ENCODE measurements around the gene LYRM9. TPM values are rescaled to one million over a fixed set of nuclear protein-coding genes. Genes with fewer than 3 reads are reported as not detected.

The LYRM9 gene
- total and polyA plus RNA-seq, 10 donors, result 6.8 to 20.0 (median 15.4) TPM

GRCh38 chr17:27904114-27904513 is 10.9 kb upstream of the LYRM9 start:
- WGBS, 5 donors, result 86 to 100% (median 95%) methylated on average over 1 of the region's 1 CpG
- no peak for DNase-seq
- Histone ChIP-seq H3K27me3 (replicated peaks in 1 of 7) (peaks cover 0 to 13% (median 0%) of the 10 kb centered on the region in 7 donors), H3K4me3 (no peak overlapping the region), H3K27ac (no peak overlapping the region), H3K9me3 (no peaks in the 10 kb centered on the region), H3K36me3 (no peaks in the 10 kb centered on the region), H3K4me1 (no peaks in the 10 kb centered on the region)
- TF ChIP-seq CTCF (IDR thresholded peaks at IDR 0.05 in 8 of 11, conservative IDR thresholded peaks at IDR 0.05 in 3 of 11) (no peak), POLR2AphosphoS5 (IDR thresholded peaks at IDR 0.05) (no peak), POLR2A (IDR thresholded peaks at IDR 0.05) (no peak)
- intact Hi-C loops (cut with DNase I; ENCODE audit: low total_unique reads), result no loop called here

DNA sequence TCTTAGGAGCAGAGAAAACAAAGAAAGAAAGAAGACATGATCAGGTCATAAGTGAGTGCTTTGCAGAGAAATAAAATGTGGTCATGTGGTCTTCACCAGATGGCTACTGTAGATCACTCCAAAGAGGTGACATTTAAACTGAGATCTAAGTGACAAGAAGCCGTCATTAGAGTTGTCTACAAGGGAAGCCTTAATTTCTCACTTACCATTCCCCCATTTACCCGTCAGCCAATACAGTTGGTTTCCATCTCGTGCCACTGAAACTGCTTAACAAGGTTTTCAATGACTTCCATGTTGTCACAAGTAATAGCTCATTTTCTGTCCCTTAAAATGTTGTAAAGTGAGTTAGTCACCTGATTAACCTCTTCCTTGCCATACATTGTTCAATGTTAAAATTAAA is 6.4 kb upstream of the LYRM9 start:
- TF ChIP-seq POLR2AphosphoS5 (IDR thresholded peaks at IDR 0.05) (no peak), POLR2A (IDR thresholded peaks at IDR 0.05) (no peak), CTCF (IDR thresholded peaks at IDR 0.05 in 8 of 11, conservative IDR thresholded peaks at IDR 0.05 in 3 of 11) (no peak)
- whole genome bisulfite sequencing, 5 donors, result 84 to 90% (median 85%) methylated on average over 3 of the region's 3 CpGs
- Histone ChIP-seq H3K4me3 (no peak overlapping the region), H3K4me1 (peaks cover 0 to 2% (median under 1%) of the 10 kb centered on the region in 6 donors), H3K27me3 (replicated peaks in 1 of 7) (peaks cover 0 to 13% (median 0%) of the 10 kb centered on the region in 7 donors), H3K36me3 (no peaks in the 10 kb centered on the region), H3K9me3 (no peaks in the 10 kb centered on the region), H3K27ac (no peak overlapping the region)
- no peak for DNase-seq
- intact Hi-C loops (cut with DNase I; ENCODE audit: low total_unique reads), result loop anchor here (10.0 kb wide), 1 partner anchor 355 kb away; no protein-coding TSS in a partner anchor

DNA sequence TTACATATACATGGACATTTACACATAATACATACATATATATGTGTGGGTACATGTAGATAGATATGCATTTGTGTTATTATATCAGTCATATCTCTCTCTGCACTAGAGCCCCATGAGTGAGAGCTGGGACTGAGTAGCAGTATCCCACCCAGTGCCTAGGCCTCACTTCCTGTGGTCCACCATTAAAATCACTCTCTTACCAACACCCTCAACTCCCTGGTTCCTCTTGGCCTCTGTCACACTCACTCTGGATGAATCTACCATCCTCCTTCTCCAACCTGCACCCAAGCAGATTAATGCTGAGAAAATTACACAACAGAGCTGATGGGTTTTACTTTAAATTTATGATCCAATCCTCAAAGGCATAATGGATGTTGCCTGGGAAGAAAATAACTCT is 4.9 kb upstream of the LYRM9 start:
- peaks cover 0 to 10% (median 0%) of the 10 kb centered on the region in 7 donors for H3K27me3 ChIP-seq (replicated peaks in 1 of 7)
- H3K9me3 ChIP-seq, result no peaks in the 10 kb centered on the region
- H3K4me1 ChIP-seq, result peaks cover 10 to 15% (median 12%) of the 10 kb centered on the region in 6 donors
- TF ChIP-seq CTCF (IDR thresholded peaks at IDR 0.05 in 8 of 11, conservative IDR thresholded peaks at IDR 0.05 in 3 of 11), result no peak
- TF ChIP-seq POLR2AphosphoS5 (IDR thresholded peaks at IDR 0.05), result no peak
- no peak for TF ChIP-seq POLR2A (IDR thresholded peaks at IDR 0.05)
- intact Hi-C loops (cut with DNase I; ENCODE audit: low total_unique reads), result loop anchor here (10.0 kb wide), 1 partner anchor 357 kb away; no protein-coding TSS in a partner anchor
- no peak overlapping the region for H3K27ac ChIP-seq
- H3K36me3 ChIP-seq, result no peaks in the 10 kb centered on the region
- DNase-seq, result no peak
- no peak overlapping the region for H3K4me3 ChIP-seq

DNA sequence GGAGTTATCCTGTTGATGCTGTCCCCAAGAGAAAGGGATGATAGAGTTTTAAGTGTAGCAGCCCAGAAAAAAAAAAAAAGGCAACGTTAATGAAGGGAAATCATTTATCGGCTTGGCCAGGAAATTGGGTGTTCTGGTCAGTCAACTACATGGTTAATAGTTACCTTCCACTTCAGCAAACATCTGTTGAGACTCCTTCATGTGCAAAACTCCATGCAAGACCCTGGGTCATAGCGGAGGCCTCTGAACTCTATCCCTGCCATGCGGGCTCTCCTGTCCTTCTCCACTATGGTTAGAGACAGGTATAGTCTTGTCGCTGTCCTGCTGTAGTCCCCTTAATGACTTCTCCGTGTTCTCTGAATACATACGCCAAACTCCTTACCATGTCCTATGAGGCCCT is 3.5 kb upstream of the LYRM9 start:
- H3K9me3 ChIP-seq, result no peaks in the 10 kb centered on the region
- intact Hi-C loops (cut with DNase I; ENCODE audit: low total_unique reads), result loop anchor here (10.0 kb wide), 1 partner anchor 358 kb away; no protein-coding TSS in a partner anchor
- no peak overlapping the region for H3K27ac ChIP-seq
- no peaks in the 10 kb centered on the region for H3K27me3 ChIP-seq (replicated peaks in 1 of 7)
- H3K4me3 ChIP-seq, result no peak overlapping the region
- 83 to 93% (median 86%) methylated on average over 7 of the region's 7 CpGs for WGBS, 5 donors
- H3K36me3 ChIP-seq, result no peaks in the 10 kb centered on the region
- DNase-seq, result no peak
- peaks cover 10 to 26% (median 23%) of the 10 kb centered on the region in 6 donors for H3K4me1 ChIP-seq
- TF ChIP-seq POLR2AphosphoS5 (IDR thresholded peaks at IDR 0.05) (no peak), CTCF (IDR thresholded peaks at IDR 0.05 in 8 of 11, conservative IDR thresholded peaks at IDR 0.05 in 3 of 11) (no peak), POLR2A (IDR thresholded peaks at IDR 0.05) (no peak)
